GM12891 (cell line): ENCODE results near the gene BOD1L1.

Experiments used
- PAX5 ChIP-seq: IDR thresholded peaks from 2 replicates; pipeline ENCODE4 v1.6.1; 2011; ENCODE audit warnings: low read length, moderate library complexity, mild to moderate bottlenecking; ENCODE audit not compliant: insufficient read depth, severe bottlenecking
- POLR2A ChIP-seq: IDR thresholded peaks from 2 replicates; pipeline ENCODE4 v1.6.1; 2011; ENCODE audit warnings: low read depth, low read length, control low read depth
- POLR2AphosphoS5 ChIP-seq: IDR thresholded peaks from 2 replicates; pipeline ENCODE4 v1.6.1; 2011; ENCODE audit warnings: low read depth, low read length, control low read depth
- POU2F2 ChIP-seq: IDR thresholded peaks from 2 replicates; pipeline ENCODE4 v1.6.1; 2011; ENCODE audit warnings: low read depth, mild to moderate bottlenecking, control low read depth, low read length, moderate library complexity
- TAF1 ChIP-seq: IDR thresholded peaks from 2 replicates; pipeline ENCODE4 v1.6.1; 2011; ENCODE audit warnings: low read depth, low read length, control low read depth

DNA sequence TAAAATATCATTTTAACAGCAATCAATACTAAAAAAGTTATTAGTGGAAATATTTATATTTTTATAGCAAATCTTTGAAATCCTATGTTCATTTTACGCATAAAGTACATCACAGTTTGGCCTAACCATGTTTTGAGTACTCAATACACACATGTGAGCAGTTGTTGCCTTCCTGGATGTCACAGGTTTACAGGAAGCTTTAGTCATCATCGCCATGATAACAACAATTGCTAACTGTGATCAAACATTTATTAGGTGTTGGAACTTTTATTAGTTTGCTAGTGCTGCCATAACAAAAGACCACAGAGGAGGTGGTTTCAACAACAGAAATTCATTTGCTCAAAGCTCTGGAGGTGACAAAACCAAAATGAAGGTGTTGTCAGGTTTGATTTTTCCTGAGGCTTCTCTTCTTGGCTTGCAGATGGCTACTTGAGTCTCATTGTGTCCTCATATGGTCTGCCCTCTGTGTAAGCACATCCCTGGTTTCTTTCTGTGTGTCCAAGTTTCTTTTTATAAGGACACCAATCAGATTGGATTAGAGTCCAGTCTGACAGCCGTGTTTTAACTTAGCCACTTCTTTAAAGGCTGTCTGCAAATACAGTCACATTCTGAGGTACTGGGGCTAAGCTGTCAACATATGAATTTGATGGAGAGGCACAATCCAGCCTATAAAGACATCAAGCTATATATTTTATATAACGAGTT, 43.1 kb upstream of the BOD1L1 start:
- TF ChIP-seq POLR2A: no peak
- no peak for TF ChIP-seq PAX5
- TF ChIP-seq POU2F2: no peak
- no peak for TF ChIP-seq POLR2AphosphoS5
- TF ChIP-seq TAF1: no peak
